ENCODE results near the gene RMP24.
"Not testable (repeated sequence)": the region's sequence is repeated elsewhere in the genome, so short reads cannot be mapped to it uniquely, and the experiment has no call there.

RMP24 gene

DNA sequence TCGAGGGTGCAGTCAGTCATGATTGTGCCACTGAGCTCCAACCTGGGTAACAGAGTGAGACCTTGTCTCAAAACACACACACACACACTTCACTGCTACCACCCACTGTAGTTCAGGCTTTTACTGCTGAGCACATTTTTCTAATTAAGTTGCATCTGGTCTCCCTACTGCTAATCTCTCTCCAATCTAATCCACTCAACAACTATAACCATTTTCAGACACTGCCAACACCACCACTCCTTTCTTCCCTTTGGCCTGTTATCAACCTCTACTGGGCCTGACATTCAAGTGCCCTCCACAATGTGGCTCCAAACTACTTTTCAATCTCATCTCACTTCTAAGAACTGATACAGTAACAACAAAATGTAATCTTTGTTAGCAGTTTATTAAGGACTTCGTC lies 44.8 kb downstream of the RMP24 start:
- no peak overlapping the region for H3K9ac ChIP-seq (ENCODE audit: low read length)
- H2AFZ ChIP-seq (ENCODE audit: low read length): no peak overlapping the region
- no peaks in the 10 kb centered on the region for H3K9me3 ChIP-seq (ENCODE audit: low read length)
- H3K4me1 ChIP-seq (ENCODE audit: insufficient read depth, low read length, severe bottlenecking): peaks cover 9% of the 10 kb centered on the region
- no peak overlapping the region for H3K4me2 ChIP-seq (ENCODE audit: low read length)
- TF ChIP-seq CTCF (IDR thresholded peaks at IDR 0.05; ENCODE audit: low read length) (no peak), EZH2 (IDR thresholded peaks at IDR 0.05; ENCODE audit: borderline replicate concordance, low read length) (no peak)
- no peaks in the 10 kb centered on the region for H3K36me3 ChIP-seq (ENCODE audit: insufficient read depth, low read length)
- no peak overlapping the region for H3K4me3 ChIP-seq (ENCODE audit: low read depth, low read length, poor library complexity, severe bottlenecking)
- H3K9me2 ChIP-seq (ENCODE audit: low read depth, low read length): no peaks in the 10 kb centered on the region
- no peaks in the 10 kb centered on the region for H3K27me3 ChIP-seq (ENCODE audit: insufficient read depth, low read length)
- H3K79me2 ChIP-seq (ENCODE audit: insufficient read depth, low read length): no peaks in the 10 kb centered on the region
- no peak overlapping the region for H3K27ac ChIP-seq (ENCODE audit: low read depth, low read length, poor library complexity, severe bottlenecking)
- no peaks in the 10 kb centered on the region for H3F3A ChIP-seq (ENCODE audit: insufficient read depth, low read length)
- no peaks in the 10 kb centered on the region for H4K20me1 ChIP-seq (ENCODE audit: insufficient read depth, low read length)

- no peak overlapping the region for H3K4me2 ChIP-seq (ENCODE audit: low read length)
- H3K4me3 ChIP-seq (ENCODE audit: low read depth, low read length, poor library complexity, severe bottlenecking): no peak overlapping the region
- peaks cover 8% of the 10 kb centered on the region for H3K4me1 ChIP-seq (ENCODE audit: insufficient read depth, low read length, severe bottlenecking)
- peaks cover 15% of the 10 kb centered on the region; the same call in 1 of the 2 replicates for H3K36me3 ChIP-seq (ENCODE audit: insufficient read depth, low read length)
- TF ChIP-seq EZH2 (IDR thresholded peaks at IDR 0.05; ENCODE audit: borderline replicate concordance, low read length) (no peak), CTCF (IDR thresholded peaks at IDR 0.05; ENCODE audit: low read length) (no peak)
- no peak overlapping the region for H3K27ac ChIP-seq (ENCODE audit: low read depth, low read length, poor library complexity, severe bottlenecking)
- no peak overlapping the region for H2AFZ ChIP-seq (ENCODE audit: low read length)
- no peaks in the 10 kb centered on the region for H3K9me3 ChIP-seq (ENCODE audit: low read length)
- no peaks in the 10 kb centered on the region for H3K27me3 ChIP-seq (ENCODE audit: insufficient read depth, low read length)
- no peaks in the 10 kb centered on the region for H4K20me1 ChIP-seq (ENCODE audit: insufficient read depth, low read length)
- no peaks in the 10 kb centered on the region for H3K79me2 ChIP-seq (ENCODE audit: insufficient read depth, low read length)
- H3K9ac ChIP-seq (ENCODE audit: low read length): no peak overlapping the region
- no peaks in the 10 kb centered on the region for H3K9me2 ChIP-seq (ENCODE audit: low read depth, low read length)
- H3F3A ChIP-seq (ENCODE audit: insufficient read depth, low read length): no peaks in the 10 kb centered on the region
These were observed 47.8 kb downstream of the RMP24 start for GRCh38 chr18:36020174-36020711.

DNA sequence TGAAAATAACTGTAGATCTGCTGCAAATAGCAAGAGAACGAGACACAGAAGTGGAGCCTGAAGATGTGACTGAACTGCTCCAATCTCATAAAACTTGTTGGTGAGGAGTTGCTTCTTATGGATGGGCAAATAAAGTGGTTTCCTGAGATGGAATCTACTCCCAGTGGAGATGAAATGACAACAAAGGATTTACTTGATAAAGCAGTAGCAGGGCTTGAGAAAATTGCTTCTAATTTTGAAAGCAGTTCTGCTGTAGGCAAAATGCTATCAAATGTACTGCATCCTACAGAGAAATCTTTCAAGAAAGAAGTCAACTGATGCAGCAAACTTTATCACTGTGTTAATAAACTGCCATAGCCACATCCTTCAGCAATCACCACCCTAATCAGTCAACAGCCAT lies 50.9 kb downstream of the RMP24 start:
- no peak overlapping the region for H3K27ac ChIP-seq (ENCODE audit: low read depth, low read length, poor library complexity, severe bottlenecking)
- peaks cover 41% of the 10 kb centered on the region for H3K36me3 ChIP-seq (ENCODE audit: insufficient read depth, low read length)
- H3F3A ChIP-seq (ENCODE audit: insufficient read depth, low read length): no peaks in the 10 kb centered on the region; the same call in 1 of the 2 replicates
- H3K27me3 ChIP-seq (ENCODE audit: insufficient read depth, low read length): no peaks in the 10 kb centered on the region
- no peaks in the 10 kb centered on the region for H3K9me3 ChIP-seq (ENCODE audit: low read length)
- no peaks in the 10 kb centered on the region for H3K9me2 ChIP-seq (ENCODE audit: low read depth, low read length)
- no peak overlapping the region for H2AFZ ChIP-seq (ENCODE audit: low read length)
- no peaks in the 10 kb centered on the region for H3K4me1 ChIP-seq (ENCODE audit: insufficient read depth, low read length, severe bottlenecking)
- no peaks in the 10 kb centered on the region for H4K20me1 ChIP-seq (ENCODE audit: insufficient read depth, low read length)
- no peak overlapping the region for H3K4me3 ChIP-seq (ENCODE audit: low read depth, low read length, poor library complexity, severe bottlenecking)
- H3K4me2 ChIP-seq (ENCODE audit: low read length): no peak overlapping the region
- TF ChIP-seq EZH2 (IDR thresholded peaks at IDR 0.05; ENCODE audit: borderline replicate concordance, low read length) (no peak), CTCF (IDR thresholded peaks at IDR 0.05; ENCODE audit: low read length) (no peak)
- no peak overlapping the region for H3K9ac ChIP-seq (ENCODE audit: low read length)
- H3K79me2 ChIP-seq (ENCODE audit: insufficient read depth, low read length): no peaks in the 10 kb centered on the region

GRCh38 chr18:36024241-36024640 lies 51.8 kb downstream of the RMP24 start:
- not testable (repeated sequence) for H3K79me2 ChIP-seq (ENCODE audit: insufficient read depth, low read length); H3K27me3 ChIP-seq (ENCODE audit: insufficient read depth, low read length); H4K20me1 ChIP-seq (ENCODE audit: insufficient read depth, low read length); H3K4me1 ChIP-seq (ENCODE audit: insufficient read depth, low read length, severe bottlenecking); H3F3A ChIP-seq (ENCODE audit: insufficient read depth, low read length); H3K9me2 ChIP-seq (ENCODE audit: low read depth, low read length); H3K4me3 ChIP-seq (ENCODE audit: low read depth, low read length, poor library complexity, severe bottlenecking); H2AFZ ChIP-seq (ENCODE audit: low read length); H3K9ac ChIP-seq (ENCODE audit: low read length); H3K9me3 ChIP-seq (ENCODE audit: low read length); H3K27ac ChIP-seq (ENCODE audit: low read depth, low read length, poor library complexity, severe bottlenecking); H3K4me2 ChIP-seq (ENCODE audit: low read length)
- H3K36me3 ChIP-seq (ENCODE audit: insufficient read depth, low read length): peaks cover 50% of the 10 kb centered on the region
